22Rv1 (cell line): ENCODE results near the gene ARL17B.
"Not testable (repeated sequence)": the region's sequence is repeated elsewhere in the genome, so short reads cannot be mapped to it uniquely, and the experiment has no call there.

Source experiments
- CTCF ChIP-seq: fragments of 450-650 bp; IDR thresholded peaks from 2 replicates; pipeline ENCODE4 v1.5.1; 2017; ENCODE audit warnings: mild to moderate bottlenecking
- ZFX ChIP-seq: fragments of 450-650 bp; IDR thresholded peaks from 2 replicates; pipeline ENCODE4 v1.6.1; 2017; ENCODE audit warnings: antibody characterized with exemption, borderline replicate concordance

GRCh38 chr17:46341220-46341619 lies 20.3 kb downstream of the ARL17B start:
- TF ChIP-seq CTCF, ZFX: not testable (repeated sequence)
